Measurements from ENCODE around the gene PACRG.

- no peak for TF ChIP-seq CHD4 (IDR thresholded peaks at IDR 0.05; ENCODE audit: borderline replicate concordance)
- no peak for TF ChIP-seq JUNB (IDR thresholded peaks at IDR 0.05)
- no peak for TF ChIP-seq EP300 (IDR thresholded peaks at IDR 0.05)
- TF ChIP-seq CTCF (IDR thresholded peaks at IDR 0.05) = no peak
Observed at GRCh38 chr6:162907876-162908481, 180.2 kb downstream of the PACRG start.
